ENCODE data around the gene STX1B.
A peak's percentile ranks its signal among the peaks of the same experiment; 100 is the strongest.

The STX1B gene

DNA sequence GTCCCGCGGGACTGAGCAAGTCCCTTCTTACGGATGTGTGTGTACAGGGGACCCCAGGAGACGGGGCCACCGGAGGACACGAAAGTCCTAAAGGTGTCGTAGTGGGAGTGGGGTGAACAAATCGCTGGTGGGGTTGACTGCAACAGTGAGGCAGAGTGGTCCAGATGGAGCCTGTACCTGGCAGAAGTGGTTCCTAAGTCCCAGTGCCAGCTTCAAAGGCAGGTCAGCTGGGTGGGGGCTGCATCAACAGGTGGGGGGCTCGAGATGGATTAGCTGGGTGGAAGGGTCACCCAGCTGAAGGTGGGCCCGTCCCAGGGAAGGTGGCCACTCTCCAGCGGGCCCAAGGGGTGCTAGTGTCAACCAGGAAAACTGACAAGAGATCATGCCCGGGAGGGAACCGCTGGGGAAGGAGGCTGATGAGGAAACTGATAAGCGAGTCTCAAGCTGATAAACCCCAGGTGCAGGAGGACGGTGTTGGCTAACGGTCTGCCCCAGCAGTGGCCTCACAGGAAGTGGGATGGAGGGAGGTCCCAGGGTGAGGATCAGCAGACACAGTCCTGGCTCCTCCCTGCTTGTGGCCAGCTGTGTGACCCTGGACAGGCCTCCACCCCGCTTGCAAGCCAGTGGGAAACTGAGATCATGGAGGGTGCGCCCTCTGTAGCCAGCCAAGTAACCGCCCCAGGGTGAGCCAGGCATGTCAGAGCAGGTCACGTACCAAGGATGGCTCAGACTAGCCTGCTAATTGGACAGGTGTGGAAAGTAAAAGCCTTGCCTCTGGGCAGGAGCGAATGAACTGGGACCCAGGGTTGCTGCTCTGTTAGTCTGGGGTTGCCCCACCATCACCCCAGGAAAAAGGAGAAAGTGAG lies 60.6 kb downstream of the STX1B start:
- TF ChIP-seq, protein P1, sequence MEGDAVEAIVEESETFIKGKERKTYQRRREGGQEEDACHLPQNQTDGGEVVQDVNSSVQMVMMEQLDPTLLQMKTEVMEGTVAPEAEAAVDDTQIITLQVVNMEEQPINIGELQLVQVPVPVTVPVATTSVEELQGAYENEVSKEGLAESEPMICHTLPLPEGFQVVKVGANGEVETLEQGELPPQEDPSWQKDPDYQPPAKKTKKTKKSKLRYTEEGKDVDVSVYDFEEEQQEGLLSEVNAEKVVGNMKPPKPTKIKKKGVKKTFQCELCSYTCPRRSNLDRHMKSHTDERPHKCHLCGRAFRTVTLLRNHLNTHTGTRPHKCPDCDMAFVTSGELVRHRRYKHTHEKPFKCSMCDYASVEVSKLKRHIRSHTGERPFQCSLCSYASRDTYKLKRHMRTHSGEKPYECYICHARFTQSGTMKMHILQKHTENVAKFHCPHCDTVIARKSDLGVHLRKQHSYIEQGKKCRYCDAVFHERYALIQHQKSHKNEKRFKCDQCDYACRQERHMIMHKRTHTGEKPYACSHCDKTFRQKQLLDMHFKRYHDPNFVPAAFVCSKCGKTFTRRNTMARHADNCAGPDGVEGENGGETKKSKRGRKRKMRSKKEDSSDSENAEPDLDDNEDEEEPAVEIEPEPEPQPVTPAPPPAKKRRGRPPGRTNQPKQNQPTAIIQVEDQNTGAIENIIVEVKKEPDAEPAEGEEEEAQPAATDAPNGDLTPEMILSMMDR (IDR thresholded peaks at IDR 0.05; ENCODE audit: low read depth, low read length, missing control alignments) = no peak
- H3K4me3 ChIP-seq (ENCODE audit: low read depth, low read length) = peak overlapping the region; percentile 83
- no peak for DNase-seq (ENCODE audit: low read depth)
- in situ Hi-C loops (cut with HindIII; ENCODE audit: low sequenced_read_pairs) = loop anchor here (25.0 kb wide), 1 partner anchor 112 kb away; the partner anchor contains the start of genes ZNF646 and ZNF668

DNA sequence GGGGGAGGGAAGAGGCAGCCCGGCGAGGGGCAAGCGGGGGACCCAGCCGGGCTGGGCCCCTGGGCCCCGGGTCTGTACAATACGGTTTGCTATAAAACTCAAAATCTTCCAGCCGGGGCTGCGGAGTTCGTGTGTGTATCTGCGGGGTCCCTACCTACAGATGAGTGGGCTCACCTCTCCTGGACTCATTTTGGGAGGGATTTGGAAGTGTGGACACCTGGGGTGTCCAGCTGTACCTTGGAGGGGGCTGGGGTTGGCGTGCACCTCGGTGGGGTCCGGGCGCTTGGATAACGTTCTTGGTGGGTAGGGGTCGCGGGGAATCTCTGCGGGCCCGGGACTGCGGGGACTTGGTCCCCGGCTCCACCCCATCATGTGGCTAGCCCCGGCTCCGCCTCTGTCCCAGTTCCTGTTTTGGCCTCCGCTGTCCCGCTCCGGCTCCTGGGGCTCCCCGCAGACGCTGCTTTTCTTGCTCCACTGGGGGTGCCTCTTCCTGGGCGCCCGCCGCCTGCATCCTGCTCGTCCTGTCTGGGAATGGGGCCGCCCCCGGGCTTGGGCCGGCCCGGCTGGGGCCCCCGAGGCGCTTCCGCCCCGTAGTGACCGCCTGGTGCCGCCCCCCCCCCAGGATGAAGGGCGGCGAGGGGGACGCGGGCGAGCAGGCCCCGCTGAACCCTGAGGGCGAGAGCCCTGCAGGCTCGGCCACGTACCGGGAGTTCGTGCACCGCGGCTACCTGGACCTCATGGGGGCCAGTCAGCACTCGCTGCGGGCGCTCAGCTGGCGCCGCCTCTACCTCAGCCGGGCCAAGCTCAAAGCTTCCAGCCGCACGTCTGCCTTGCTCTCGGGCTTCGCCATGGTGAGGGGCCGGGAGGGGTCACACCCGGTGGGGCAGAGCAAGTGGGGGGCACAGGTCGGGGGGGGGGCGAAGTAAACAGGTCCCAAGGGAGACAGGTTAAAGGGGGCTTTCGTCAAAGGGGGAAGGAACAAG lies 61.5 kb downstream of the STX1B start, which contains the start of gene ORAI3:
Gene ORAI3 (plus strand): TSS at position 402 of the 983 bp plus-strand sequence. CDS start 222 bp downstream, at position 624.
- in situ Hi-C loops (cut with HindIII; ENCODE audit: low sequenced_read_pairs) = loop anchor here (25.0 kb wide), 1 partner anchor 113 kb away; the partner anchor contains the start of genes ZNF646 and ZNF668
- TF ChIP-seq, protein P1 (IDR thresholded peaks at IDR 0.05; ENCODE audit: low read depth, low read length, missing control alignments) = no peak
- peak within 1 kb of the TSS; percentile 83 for H3K4me3 ChIP-seq (ENCODE audit: low read depth, low read length)
- DNase-seq (ENCODE audit: low read depth) = no peak

DNA sequence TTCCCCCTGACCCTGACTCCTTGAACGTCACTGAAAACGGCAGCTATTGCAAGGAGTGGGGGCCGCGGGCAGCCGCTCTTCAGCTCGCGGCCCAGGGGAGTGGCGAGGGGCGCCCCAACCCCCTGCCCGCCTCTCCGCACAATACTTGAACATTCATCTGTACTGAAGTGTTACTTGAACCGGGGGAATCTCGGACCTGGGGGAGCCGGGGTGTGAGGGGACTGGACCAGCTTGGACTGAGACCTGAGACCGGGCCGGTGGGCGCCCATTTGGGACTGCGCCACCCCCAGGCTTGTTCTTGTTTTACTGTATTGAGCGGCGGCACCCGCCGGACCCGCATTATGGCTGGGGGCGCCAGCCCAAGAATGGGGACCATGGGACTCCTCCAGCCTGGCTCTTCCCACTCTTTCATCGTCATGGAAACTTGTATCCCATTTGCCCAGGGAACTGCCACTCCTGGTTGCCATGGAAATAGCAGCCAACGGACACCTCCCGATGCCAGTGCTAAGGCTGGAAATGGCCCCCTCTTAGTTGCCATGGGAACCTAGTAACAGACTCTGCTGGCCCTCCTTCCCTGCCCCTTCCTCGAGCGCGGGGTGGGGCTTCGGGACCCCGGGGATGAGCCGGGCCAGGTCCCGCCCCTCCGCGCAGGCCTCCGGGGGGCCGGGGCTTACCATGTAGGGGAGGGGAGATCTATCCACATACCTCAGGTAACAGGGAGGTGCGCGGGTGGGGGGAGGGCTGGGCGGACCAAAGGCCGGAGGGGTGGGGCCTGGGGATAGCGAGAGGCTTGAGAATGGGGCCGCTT lies 62.4 kb downstream of the STX1B start:
- peak; percentile 96 for DNase-seq (ENCODE audit: low read depth)
- TF ChIP-seq, protein P1 (IDR thresholded peaks at IDR 0.05; ENCODE audit: low read depth, low read length, missing control alignments) = no peak
- H3K4me3 ChIP-seq (ENCODE audit: low read depth, low read length) = peak overlapping the region; percentile 83
- in situ Hi-C loops (cut with HindIII; ENCODE audit: low sequenced_read_pairs) = loop anchor here (25.0 kb wide), 1 partner anchor 114 kb away; the partner anchor contains the start of genes ZNF646 and ZNF668

DNA sequence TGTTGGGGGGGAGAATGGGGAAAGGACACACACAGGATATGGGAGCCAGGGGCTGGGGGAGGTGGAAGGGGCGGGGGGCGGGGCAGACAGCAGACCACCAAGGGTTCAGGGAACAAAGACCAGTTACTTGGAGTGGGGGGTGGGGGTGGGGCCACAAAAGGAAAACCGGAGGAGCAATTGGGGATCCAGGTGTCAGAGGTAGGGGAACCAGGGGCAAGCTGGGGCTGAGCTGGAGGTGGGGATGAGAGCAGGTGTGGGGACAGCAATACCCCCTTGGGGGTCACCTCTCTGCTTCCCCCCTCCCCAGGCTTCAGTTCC lies 62.9 kb downstream of the STX1B start:
- in situ Hi-C loops (cut with HindIII; ENCODE audit: low sequenced_read_pairs) = loop anchor here (25.0 kb wide), 1 partner anchor 115 kb away; the partner anchor contains the start of genes ZNF646 and ZNF668
- DNase-seq (ENCODE audit: low read depth) = no peak
- TF ChIP-seq, protein P1 (IDR thresholded peaks at IDR 0.05; ENCODE audit: low read depth, low read length, missing control alignments) = no peak
- no peak overlapping the region for H3K4me3 ChIP-seq (ENCODE audit: low read depth, low read length)

DNA sequence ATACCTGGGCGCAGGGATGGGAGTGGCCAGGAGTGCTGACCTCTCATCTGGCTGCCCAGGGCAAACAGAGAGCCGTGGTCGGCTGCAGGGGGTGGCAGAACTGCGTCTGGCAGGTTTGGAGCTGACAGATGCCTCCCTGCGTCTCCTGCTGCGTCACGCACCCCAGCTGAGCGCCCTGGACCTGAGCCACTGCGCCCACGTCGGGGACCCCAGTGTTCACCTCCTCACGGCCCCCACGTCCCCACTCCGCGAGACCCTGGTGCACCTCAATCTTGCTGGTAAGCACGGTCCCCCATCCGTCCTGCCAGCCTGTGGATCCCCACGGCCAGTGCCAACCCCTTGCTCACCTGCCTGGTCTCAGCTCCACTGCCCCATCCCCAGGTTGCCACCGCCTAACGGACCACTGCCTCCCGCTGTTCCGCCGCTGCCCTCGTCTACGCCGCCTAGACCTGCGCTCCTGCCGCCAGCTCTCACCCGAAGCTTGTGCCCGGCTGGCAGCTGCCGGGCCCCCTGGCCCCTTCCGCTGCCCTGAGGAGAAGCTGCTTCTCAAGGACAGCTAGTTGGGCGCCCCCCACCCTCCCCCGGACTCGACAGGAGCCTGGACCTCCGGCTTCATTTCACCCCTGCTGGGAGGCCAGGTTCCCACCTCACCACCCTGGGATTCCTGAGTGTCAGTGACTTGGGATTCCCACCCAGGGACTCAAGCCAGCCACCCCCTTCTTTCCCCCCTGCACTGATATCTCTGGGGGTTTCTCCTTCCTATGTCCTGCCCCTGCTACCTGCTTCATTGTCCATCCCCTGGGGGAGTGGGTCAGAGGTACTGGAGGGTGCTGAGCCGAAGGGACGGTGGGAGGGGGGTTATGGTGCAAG lies 63.5 kb downstream of the STX1B start:
- TF ChIP-seq, protein P1 (IDR thresholded peaks at IDR 0.05; ENCODE audit: low read depth, low read length, missing control alignments) = no peak
- DNase-seq (ENCODE audit: low read depth) = no peak
- no peak overlapping the region for H3K4me3 ChIP-seq (ENCODE audit: low read depth, low read length)
- in situ Hi-C loops (cut with HindIII; ENCODE audit: low sequenced_read_pairs) = loop anchor here (25.0 kb wide), 1 partner anchor 115 kb away; the partner anchor contains the start of genes ZNF646 and ZNF668
